ENCODE measurements around the gene MED27. TPM values are rescaled to one million over a fixed set of nuclear protein-coding genes. Genes with fewer than 3 reads are reported as not detected.

Gene MED27
- total and polyA plus RNA-seq, 12 donors: 8.0 to 20.7 (median 17.1) TPM

- 72 to 75% methylated on average over 9 of the region's 9 CpGs for WGBS, 2 donors
- H3K9me3 ChIP-seq: no peaks in the 10 kb centered on the region
- ATAC-seq (peak in 2 of 8 donors; percentile 23 to 27), DNase-seq (no peak)
- H3K4me1 ChIP-seq: peaks cover 0 to 30% (median 11%) of the 10 kb centered on the region in 9 donors
- no peaks in the 10 kb centered on the region for H3K27me3 ChIP-seq
- intact Hi-C loops (cut with DNase I): no loop called here
- H3K27ac ChIP-seq: no peak overlapping the region
- peaks cover 0 to 63% (median 3%) of the 10 kb centered on the region in 9 donors for H3K36me3 ChIP-seq
- no peak overlapping the region for H3K4me3 ChIP-seq
- TF ChIP-seq, protein P1, sequence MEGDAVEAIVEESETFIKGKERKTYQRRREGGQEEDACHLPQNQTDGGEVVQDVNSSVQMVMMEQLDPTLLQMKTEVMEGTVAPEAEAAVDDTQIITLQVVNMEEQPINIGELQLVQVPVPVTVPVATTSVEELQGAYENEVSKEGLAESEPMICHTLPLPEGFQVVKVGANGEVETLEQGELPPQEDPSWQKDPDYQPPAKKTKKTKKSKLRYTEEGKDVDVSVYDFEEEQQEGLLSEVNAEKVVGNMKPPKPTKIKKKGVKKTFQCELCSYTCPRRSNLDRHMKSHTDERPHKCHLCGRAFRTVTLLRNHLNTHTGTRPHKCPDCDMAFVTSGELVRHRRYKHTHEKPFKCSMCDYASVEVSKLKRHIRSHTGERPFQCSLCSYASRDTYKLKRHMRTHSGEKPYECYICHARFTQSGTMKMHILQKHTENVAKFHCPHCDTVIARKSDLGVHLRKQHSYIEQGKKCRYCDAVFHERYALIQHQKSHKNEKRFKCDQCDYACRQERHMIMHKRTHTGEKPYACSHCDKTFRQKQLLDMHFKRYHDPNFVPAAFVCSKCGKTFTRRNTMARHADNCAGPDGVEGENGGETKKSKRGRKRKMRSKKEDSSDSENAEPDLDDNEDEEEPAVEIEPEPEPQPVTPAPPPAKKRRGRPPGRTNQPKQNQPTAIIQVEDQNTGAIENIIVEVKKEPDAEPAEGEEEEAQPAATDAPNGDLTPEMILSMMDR (IDR thresholded peaks at IDR 0.05): no peak
Measured at GRCh38 chr9:132069046-132069898, 10.4 kb downstream of the MED27 start.

DNA sequence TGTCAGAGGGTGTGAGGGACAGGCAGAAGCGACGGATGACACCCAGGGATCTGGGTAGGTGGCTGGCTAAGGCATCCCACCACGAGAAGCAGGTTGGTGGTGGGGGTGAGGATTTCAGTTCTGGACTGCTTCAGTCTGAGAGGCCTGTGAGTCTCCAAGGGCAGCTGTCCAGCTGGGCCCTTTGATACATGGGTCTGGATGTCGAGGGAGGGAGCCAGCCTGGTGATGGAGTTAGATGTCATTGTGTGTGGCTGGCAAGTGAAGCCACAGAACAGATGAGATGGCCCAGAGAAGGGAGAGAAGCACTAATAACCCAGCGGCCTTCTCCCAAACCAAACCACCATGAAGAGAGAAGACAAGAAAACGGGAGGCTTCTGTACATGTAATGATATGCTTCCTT is 11.1 kb downstream of the MED27 start:
- DNase-seq: no peak
- H3K27ac ChIP-seq: no peak overlapping the region
- H3K4me1 ChIP-seq: peaks cover 0 to 31% (median 11%) of the 10 kb centered on the region in 9 donors
- 78 to 82% methylated on average over 6 of the region's 6 CpGs for WGBS, 2 donors
- intact Hi-C loops (cut with DNase I): no loop called here
- no peaks in the 10 kb centered on the region for H3K9me3 ChIP-seq
- no peak for ATAC-seq
- TF ChIP-seq, protein P1 (IDR thresholded peaks at IDR 0.05): no peak
- H3K27me3 ChIP-seq: no peaks in the 10 kb centered on the region
- H3K4me3 ChIP-seq: no peak overlapping the region
- H3K36me3 ChIP-seq: peaks cover 0 to 58% (median 3%) of the 10 kb centered on the region in 9 donors

DNA sequence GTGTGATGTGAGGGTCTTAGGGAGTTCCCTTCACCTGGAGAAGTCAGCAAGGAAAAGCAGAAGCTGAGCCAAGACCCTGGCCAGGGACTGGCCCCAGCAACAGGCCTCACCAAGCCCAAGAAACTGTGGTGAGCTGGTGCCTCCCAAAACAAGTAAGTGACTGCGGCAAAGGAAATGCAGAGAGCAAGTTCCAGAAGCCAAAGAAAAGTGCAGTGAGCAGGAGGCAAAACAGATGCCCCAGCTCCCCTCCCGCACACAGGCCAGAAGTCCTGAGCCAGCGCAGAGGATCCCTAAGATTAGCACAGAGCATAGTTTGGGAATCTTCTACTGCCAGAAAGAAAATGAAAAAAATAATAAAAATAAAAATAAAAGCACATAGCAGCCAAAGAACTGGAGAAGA is 13.2 kb downstream of the MED27 start:
- no peaks in the 10 kb centered on the region for H3K27me3 ChIP-seq
- WGBS, 2 donors: 76 to 77% methylated on average over 3 of the region's 3 CpGs
- intact Hi-C loops (cut with DNase I): no loop called here
- no peak overlapping the region for H3K27ac ChIP-seq
- ATAC-seq (no peak), DNase-seq (no peak)
- H3K4me1 ChIP-seq: peaks cover 0 to 40% (median 11%) of the 10 kb centered on the region in 9 donors
- TF ChIP-seq, protein P1 (IDR thresholded peaks at IDR 0.05): no peak
- peaks cover 0 to 39% (median 3%) of the 10 kb centered on the region in 9 donors for H3K36me3 ChIP-seq
- H3K9me3 ChIP-seq: no peaks in the 10 kb centered on the region
- H3K4me3 ChIP-seq: no peak overlapping the region

DNA sequence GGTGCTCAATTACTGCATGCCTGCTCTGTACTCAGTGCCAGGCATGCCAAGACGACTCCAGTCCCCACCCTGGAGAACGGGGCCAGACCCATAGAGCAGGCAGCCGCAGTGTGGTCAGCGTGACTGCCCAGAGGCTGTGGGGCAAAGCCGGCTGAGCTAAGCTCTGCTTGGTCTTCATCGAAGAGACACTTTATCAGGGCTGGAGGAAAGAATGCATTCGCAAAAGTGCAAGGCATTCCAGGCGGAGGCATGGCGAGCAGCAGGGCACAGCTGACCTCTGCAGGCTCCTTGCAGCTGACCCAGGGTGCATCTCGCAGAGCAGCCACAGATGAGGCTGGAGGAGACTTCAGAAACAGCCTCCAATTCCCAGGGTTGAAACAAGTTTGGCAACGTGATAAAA is 13.6 kb downstream of the MED27 start:
- no peaks in the 10 kb centered on the region for H3K9me3 ChIP-seq
- peaks cover 0 to 40% (median 11%) of the 10 kb centered on the region in 9 donors for H3K4me1 ChIP-seq
- no peak overlapping the region for H3K27ac ChIP-seq
- WGBS, 2 donors: 64 to 73% methylated on average over 11 of the region's 11 CpGs
- H3K36me3 ChIP-seq: peaks cover 0 to 39% (median 3%) of the 10 kb centered on the region in 9 donors
- intact Hi-C loops (cut with DNase I): no loop called here
- no peaks in the 10 kb centered on the region for H3K27me3 ChIP-seq
- ATAC-seq (peak in 5 of 8 donors; percentile 16 to 41 (median 30)), DNase-seq (no peak)
- H3K4me3 ChIP-seq: no peak overlapping the region
- TF ChIP-seq, protein P1 (IDR thresholded peaks at IDR 0.05): no peak

Measured in heart right ventricle (tissue), 16 donors.